WERI-Rb-1 (cell line): Measurements from ENCODE around the gene RDH11.
A peak's percentile ranks its signal among the peaks of the same experiment; 100 is the strongest.
"Not testable (repeated sequence)": the region's sequence is repeated elsewhere in the genome, so short reads cannot be mapped to it uniquely, and the experiment has no call there.

Experiments used
- DNase-seq: peaks from one replicate; pipeline ENCODE4 v3.0.0-alpha.2; 2020
- H3K27ac ChIP-seq: fragments of 250-450 bp; sonication (Bioruptor Pico); 2 replicates; pipeline ENCODE4 v1.5.1; 2020; ENCODE audit warnings: mild to moderate bottlenecking, moderate library complexity
- H3K27me3 ChIP-seq: fragments of 250-450 bp; sonication (Bioruptor Pico); 2 replicates; pipeline ENCODE4 v1.5.1; 2021; ENCODE audit warnings: mild to moderate bottlenecking, low read depth, moderate library complexity; ENCODE audit not compliant: insufficient read depth, severe bottlenecking
- H3K36me3 ChIP-seq: fragments of 250-450 bp; sonication (Bioruptor Pico); 2 replicates; pipeline ENCODE4 v1.5.1; 2020; ENCODE audit warnings: mild to moderate bottlenecking, moderate library complexity
- H3K4me3 ChIP-seq: 2 replicates; pipeline ENCODE4 v1.5.1; 2011; ENCODE audit warnings: low read depth, mild to moderate bottlenecking, control low read depth, low read length
- H3K9me3 ChIP-seq: fragments of 250-450 bp; sonication (Bioruptor Pico); 2 replicates; pipeline ENCODE4 v1.5.1; 2021; ENCODE audit warnings: mild to moderate bottlenecking, moderate library complexity; ENCODE audit not compliant: severe bottlenecking
- CTCF ChIP-seq: IDR thresholded peaks from 2 replicates; pipeline ENCODE4 v1.5.1; 2011; ENCODE audit warnings: low read depth, mild to moderate bottlenecking, control low read depth, inconsistent platforms, low read length

Gene RDH11

GRCh38 chr14:67710209-67710608, 14.6 kb upstream of the RDH11 start:
- H3K4me3 ChIP-seq = no peak overlapping the region
- H3K36me3 ChIP-seq = no peaks in the 10 kb centered on the region
- H3K9me3 ChIP-seq = no peaks in the 10 kb centered on the region
- TF ChIP-seq CTCF = no peak
- no peak for DNase-seq
- no peak overlapping the region for H3K27ac ChIP-seq
- no peaks in the 10 kb centered on the region for H3K27me3 ChIP-seq

GRCh38 chr14:67709796-67710195, 14.2 kb upstream of the RDH11 start:
- DNase-seq, H3K9me3 ChIP-seq, H3K4me3 ChIP-seq, H3K27ac ChIP-seq, H3K36me3 ChIP-seq, H3K27me3 ChIP-seq: not testable (repeated sequence)

- H3K27ac ChIP-seq, H3K36me3 ChIP-seq, H3K4me3 ChIP-seq, DNase-seq, H3K9me3 ChIP-seq, H3K27me3 ChIP-seq: not testable (repeated sequence)
These were observed 13.8 kb upstream of the RDH11 start for GRCh38 chr14:67709346-67709745.

- H3K9me3 ChIP-seq = no peaks in the 10 kb centered on the region
- no peak for DNase-seq
- H3K4me3 ChIP-seq = no peak overlapping the region
- H3K27ac ChIP-seq = no peak overlapping the region
- H3K27me3 ChIP-seq = no peaks in the 10 kb centered on the region
- TF ChIP-seq CTCF = no peak
- H3K36me3 ChIP-seq = no peaks in the 10 kb centered on the region
These were observed 9.6 kb upstream of the RDH11 start for GRCh38 chr14:67705211-67705610.

GRCh38 chr14:67704484-67705089, 9.0 kb upstream of the RDH11 start:
- no peak overlapping the region for H3K4me3 ChIP-seq
- no peaks in the 10 kb centered on the region for H3K27me3 ChIP-seq
- no peaks in the 10 kb centered on the region for H3K9me3 ChIP-seq
- peak; percentile 73 for TF ChIP-seq CTCF
- peak; percentile 28 for DNase-seq
- no peak overlapping the region for H3K27ac ChIP-seq
- no peaks in the 10 kb centered on the region for H3K36me3 ChIP-seq

- no peak overlapping the region for H3K27ac ChIP-seq
- no peak for TF ChIP-seq CTCF
- no peaks in the 10 kb centered on the region for H3K27me3 ChIP-seq
- H3K4me3 ChIP-seq = no peak overlapping the region
- H3K9me3 ChIP-seq = no peaks in the 10 kb centered on the region
- no peaks in the 10 kb centered on the region for H3K36me3 ChIP-seq
- no peak for DNase-seq
These were observed 8.4 kb upstream of the RDH11 start for GRCh38 chr14:67703997-67704396.

- DNase-seq, H3K9me3 ChIP-seq, H3K27ac ChIP-seq, H3K4me3 ChIP-seq, H3K36me3 ChIP-seq, H3K27me3 ChIP-seq: not testable (repeated sequence)
These were observed 5.9 kb upstream of the RDH11 start, which contains the start of gene RDH12 for GRCh38 chr14:67701492-67701891. Gene RDH12 (plus strand): TSS chr14:67701886. CDS start chr14:67722643, 20,757 bp downstream.
